ENCODE measurements around the gene RCCD1. TPM values are rescaled to one million over a fixed set of nuclear protein-coding genes. Genes with fewer than 3 reads are reported as not detected.

Gene RCCD1
- total RNA-seq, 1 donor from 2014 or later, result 32.7 TPM

DNA sequence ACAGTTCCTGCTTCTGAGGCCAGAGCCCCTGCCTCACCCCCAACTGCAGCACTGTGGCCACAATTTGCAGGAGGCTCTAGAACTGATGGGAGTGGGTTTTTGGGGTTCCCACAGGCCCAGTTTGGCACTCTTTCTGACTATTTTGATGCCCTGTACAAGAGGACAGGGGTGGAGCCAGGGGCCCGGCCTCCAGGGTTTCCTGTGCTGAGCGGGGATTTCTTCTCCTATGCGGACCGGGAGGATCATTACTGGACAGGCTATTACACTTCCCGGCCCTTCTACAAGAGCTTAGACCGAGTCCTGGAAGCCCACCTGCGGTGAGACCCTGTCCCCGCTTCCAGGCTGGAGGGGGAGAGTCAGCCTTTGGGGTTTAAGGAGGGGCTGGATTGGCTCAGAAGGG, 44.7 kb upstream of the RCCD1 start:
- no peak for DNase-seq (ENCODE audit: low read depth)
- TF ChIP-seq, protein P1, sequence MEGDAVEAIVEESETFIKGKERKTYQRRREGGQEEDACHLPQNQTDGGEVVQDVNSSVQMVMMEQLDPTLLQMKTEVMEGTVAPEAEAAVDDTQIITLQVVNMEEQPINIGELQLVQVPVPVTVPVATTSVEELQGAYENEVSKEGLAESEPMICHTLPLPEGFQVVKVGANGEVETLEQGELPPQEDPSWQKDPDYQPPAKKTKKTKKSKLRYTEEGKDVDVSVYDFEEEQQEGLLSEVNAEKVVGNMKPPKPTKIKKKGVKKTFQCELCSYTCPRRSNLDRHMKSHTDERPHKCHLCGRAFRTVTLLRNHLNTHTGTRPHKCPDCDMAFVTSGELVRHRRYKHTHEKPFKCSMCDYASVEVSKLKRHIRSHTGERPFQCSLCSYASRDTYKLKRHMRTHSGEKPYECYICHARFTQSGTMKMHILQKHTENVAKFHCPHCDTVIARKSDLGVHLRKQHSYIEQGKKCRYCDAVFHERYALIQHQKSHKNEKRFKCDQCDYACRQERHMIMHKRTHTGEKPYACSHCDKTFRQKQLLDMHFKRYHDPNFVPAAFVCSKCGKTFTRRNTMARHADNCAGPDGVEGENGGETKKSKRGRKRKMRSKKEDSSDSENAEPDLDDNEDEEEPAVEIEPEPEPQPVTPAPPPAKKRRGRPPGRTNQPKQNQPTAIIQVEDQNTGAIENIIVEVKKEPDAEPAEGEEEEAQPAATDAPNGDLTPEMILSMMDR (conservative IDR thresholded peaks at IDR 0.05; ENCODE audit: low read depth, low read length), result no peak

DNA sequence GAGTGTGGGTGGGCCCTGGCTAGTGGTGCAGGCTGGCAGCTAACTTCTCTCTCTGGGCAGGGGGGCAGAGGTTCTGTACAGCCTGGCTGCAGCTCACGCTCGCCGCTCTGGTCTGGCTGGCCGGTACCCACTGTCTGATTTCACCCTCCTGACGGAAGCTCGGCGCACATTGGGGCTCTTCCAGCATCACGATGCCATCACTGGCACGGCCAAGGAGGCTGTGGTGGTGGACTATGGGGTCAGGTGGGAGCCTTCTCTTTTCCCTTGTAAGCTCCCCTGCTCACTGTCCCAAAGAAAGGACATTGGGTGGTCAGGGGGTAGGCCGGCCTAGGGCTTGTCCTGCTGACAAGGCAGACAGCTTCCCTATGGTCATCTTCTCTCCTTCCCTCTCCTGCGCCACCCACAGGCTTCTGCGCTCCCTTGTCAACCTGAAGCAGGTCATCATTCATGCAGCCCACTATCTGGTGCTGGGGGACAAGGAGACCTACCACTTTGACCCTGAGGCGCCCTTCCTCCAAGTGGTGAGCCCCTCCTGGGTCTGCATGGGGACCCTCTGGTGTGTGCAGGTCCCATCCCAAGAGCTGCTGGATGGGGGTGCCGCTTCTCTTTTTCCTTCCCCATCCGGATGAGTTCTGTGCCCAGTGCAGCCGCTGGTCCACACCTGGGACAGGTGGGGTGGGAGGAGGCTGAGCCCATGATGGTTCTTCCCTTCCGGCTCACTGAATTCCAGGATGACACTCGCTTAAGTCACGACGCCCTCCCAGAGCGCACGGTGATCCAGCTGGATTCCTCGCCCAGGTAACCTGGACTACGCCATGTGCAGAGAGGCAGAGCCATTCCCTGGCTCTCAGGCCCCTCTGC, 44.0 kb upstream of the RCCD1 start:
- no peak for DNase-seq (ENCODE audit: low read depth)
- H3K4me3 ChIP-seq (ENCODE audit: low read depth, low read length), result no peak overlapping the region
- TF ChIP-seq, protein P1 (conservative IDR thresholded peaks at IDR 0.05; ENCODE audit: low read depth, low read length), result no peak

More for the DNA sequence above, 44.7 kb upstream of the RCCD1 start:
- no peak overlapping the region for H3K4me3 ChIP-seq (ENCODE audit: low read depth, low read length)

DNA sequence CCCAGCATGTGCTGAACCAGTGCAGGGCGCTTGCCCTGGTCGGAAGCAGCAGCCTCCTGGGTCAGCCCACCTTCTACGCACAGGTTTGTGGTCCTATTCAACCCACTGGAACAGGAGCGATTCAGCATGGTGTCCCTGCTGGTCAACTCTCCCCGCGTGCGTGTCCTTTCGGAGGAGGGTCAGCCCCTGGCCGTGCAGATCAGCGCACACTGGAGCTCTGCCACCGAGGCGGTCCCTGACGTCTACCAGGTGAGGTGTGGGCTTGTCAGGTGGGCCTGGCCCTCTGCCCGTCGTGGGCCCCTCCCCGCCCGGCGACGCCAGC, 43.4 kb upstream of the RCCD1 start:
- no peak for DNase-seq (ENCODE audit: low read depth)
- H3K4me3 ChIP-seq (ENCODE audit: low read depth, low read length), result no peak overlapping the region
- TF ChIP-seq, protein P1 (conservative IDR thresholded peaks at IDR 0.05; ENCODE audit: low read depth, low read length), result no peak

DNA sequence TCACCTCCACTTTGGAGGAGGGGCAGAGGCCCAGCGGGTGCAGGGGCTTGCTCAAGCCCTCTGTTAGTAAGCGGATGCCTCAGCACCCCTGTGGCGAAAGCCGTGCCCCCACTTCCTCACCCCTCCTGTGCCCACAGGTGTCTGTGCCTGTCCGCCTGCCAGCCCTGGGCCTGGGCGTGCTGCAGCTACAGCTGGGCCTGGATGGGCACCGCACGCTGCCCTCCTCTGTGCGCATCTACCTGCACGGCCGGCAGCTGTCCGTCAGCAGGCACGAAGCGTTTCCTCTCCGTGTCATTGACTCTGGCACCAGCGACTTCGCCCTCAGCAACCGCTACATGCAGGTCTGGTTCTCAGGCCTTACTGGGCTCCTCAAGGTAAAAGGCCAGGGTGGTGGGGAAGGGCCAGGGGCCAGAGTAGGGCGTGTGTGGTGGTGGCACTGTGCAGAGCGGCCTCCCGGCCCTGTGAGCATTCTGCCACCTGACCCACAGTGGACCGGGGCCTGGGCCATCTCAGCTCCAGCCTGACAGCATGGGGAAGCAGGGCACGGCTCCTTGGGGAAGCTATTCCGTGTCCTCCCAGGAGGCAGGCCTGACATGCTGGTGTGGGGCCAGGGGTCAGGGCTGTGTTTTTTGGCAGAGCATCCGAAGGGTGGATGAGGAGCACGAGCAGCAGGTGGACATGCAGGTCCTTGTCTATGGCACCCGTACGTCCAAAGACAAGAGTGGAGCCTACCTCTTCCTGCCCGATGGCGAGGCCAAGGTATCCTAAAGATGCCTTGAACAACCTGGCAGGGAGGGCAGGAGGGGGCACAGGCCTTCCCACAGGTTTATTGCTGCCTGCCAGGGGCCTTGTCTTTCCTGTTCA, 42.5 kb upstream of the RCCD1 start:
- TF ChIP-seq, protein P1 (conservative IDR thresholded peaks at IDR 0.05; ENCODE audit: low read depth, low read length), result no peak
- H3K4me3 ChIP-seq (ENCODE audit: low read depth, low read length), result no peak overlapping the region
- no peak for DNase-seq (ENCODE audit: low read depth)

DNA sequence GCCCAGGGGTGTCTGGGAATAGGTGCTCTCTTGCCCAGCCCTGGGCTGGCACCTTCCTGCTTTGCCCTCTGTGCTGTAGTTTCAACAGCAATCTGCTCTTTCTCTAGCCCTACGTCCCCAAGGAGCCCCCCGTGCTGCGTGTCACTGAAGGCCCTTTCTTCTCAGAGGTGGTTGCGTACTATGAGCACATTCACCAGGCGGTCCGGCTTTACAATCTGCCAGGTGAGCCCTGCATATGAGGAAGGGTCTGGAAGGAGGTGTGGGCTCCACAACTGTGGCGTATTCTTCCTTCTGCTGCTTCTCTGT, 42.0 kb upstream of the RCCD1 start:
- TF ChIP-seq, protein P1 (conservative IDR thresholded peaks at IDR 0.05; ENCODE audit: low read depth, low read length), result no peak
- H3K4me3 ChIP-seq (ENCODE audit: low read depth, low read length), result no peak overlapping the region
- DNase-seq (ENCODE audit: low read depth), result no peak

DNA sequence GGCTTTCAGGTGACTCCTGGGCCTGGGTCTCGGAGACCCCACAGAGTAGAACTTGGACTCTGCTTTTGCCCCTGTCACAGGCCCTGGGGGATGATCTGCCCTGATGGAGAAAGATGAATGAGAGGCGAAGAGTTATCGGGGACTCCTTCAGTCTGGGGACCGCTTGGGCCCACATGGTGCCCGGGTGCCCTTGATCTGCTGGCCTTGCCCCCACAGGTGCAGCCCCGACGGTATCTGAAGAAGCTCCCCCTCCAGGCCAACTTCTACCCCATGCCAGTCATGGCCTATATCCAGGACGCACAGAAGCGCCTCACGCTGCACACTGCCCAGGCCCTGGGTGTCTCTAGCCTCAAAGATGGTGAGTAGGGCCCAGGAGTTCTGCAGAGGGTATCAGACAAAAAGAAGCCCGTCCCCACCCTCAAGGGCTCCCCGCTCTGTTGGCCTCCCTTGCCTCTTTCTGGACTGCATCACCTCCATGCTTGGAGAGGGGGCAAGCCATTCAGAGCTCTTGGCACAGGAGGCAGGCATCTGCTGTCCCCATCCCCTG, 41.2 kb upstream of the RCCD1 start:
- DNase-seq (ENCODE audit: low read depth), result no peak

More for the DNA sequence above, 41.2 kb upstream of the RCCD1 start:
- no peak overlapping the region for H3K4me3 ChIP-seq (ENCODE audit: low read depth, low read length)
- TF ChIP-seq, protein P1 (conservative IDR thresholded peaks at IDR 0.05; ENCODE audit: low read depth, low read length), result no peak

Data from epithelial cell of proximal tubule (primary cell).